Panc1 (cell line): ENCODE measurements around the gene JPH4.
"Not testable (repeated sequence)": the region's sequence is repeated elsewhere in the genome, so short reads cannot be mapped to it uniquely, and the experiment has no call there.

Source experiments
- CTCF ChIP-seq: fragments of 450-650 bp; IDR thresholded peaks from 2 replicates; pipeline ENCODE4 v1.5.1; 2017; ENCODE audit warnings: mild to moderate bottlenecking
- POLR2AphosphoS5 ChIP-seq: IDR thresholded peaks from 2 replicates; pipeline ENCODE4 v1.6.1; 2012; ENCODE audit warnings: mild to moderate bottlenecking, low read depth, low read length, moderate library complexity
- REST ChIP-seq, 2 experiments: IDR thresholded peaks; 2 replicates each; pipeline ENCODE4 v1.6.1; 2011 to 2012; ENCODE audit warnings: low read depth in 2 of 2, control low read depth in 1 of 2, low read length in 1 of 2, mild to moderate bottlenecking in 1 of 2, moderate library complexity in 1 of 2; ENCODE audit not compliant: insufficient read depth in 1 of 2
- TCF7L2 ChIP-seq: IDR thresholded peaks from 2 replicates; pipeline ENCODE4 v1.6.1; 2011; ENCODE audit warnings: mild to moderate bottlenecking, low read depth, low read length, inconsistent platforms

GRCh38 chr14:23583761-23584526, 5.4 kb upstream of the JPH4 start:
- TF ChIP-seq TCF7L2; REST (IDR thresholded peaks at IDR 0.05; ENCODE audit: insufficient read depth in 1 of 2, low read depth in 2 of 2, low read length in 1 of 2); CTCF; POLR2AphosphoS5: not testable (repeated sequence)
